NCI-H510A treated with DMSO at 0.1 percent for 48 hours (cell line): ENCODE measurements around the gene CLIP3.
"Not testable (repeated sequence)": the region's sequence is repeated elsewhere in the genome, so short reads cannot be mapped to it uniquely, and the experiment has no call there.

ENCODE experiments used
- DNase-seq: peaks from one replicate; lab custom pipeline; 2025; lab: John Stamatoyannopoulos, UW

The CLIP3 gene

GRCh38 chr19:36009220-36009619 is 23.5 kb downstream of the CLIP3 start:
- peak; percentile 46 for DNase-seq

GRCh38 chr19:36008336-36008978 is 24.2 kb downstream of the CLIP3 start, which contains the start of gene SYNE4:
Gene SYNE4 (minus strand): TSS chr19:36008813. CDS start chr19:36008681, 132 bp downstream.
- peak; percentile 85 for DNase-seq

- DNase-seq = no peak
These were observed 25.7 kb downstream of the CLIP3 start for GRCh38 chr19:36006955-36007354.

GRCh38 chr19:36003284-36003683 is 29.4 kb downstream of the CLIP3 start:
- no peak for DNase-seq

GRCh38 chr19:36001605-36002004 is 31.1 kb downstream of the CLIP3 start:
- no peak for DNase-seq

GRCh38 chr19:35996777-35997176 is 35.9 kb downstream of the CLIP3 start:
- no peak for DNase-seq

GRCh38 chr19:35995048-35995993 is 37.4 kb downstream of the CLIP3 start, which contains the start of gene SDHAF1:
Gene SDHAF1 (plus strand): TSS chr19:35995188. CDS start chr19:35995275, 87 bp downstream.
- peak; percentile 89 for DNase-seq

- no peak for DNase-seq
These were observed 38.6 kb downstream of the CLIP3 start for GRCh38 chr19:35993923-35994598.

GRCh38 chr19:35992907-35993765 is 39.5 kb downstream of the CLIP3 start:
- DNase-seq = no peak

- DNase-seq = no peak
These were observed 40.8 kb downstream of the CLIP3 start for GRCh38 chr19:35991731-35992450.

- no peak for DNase-seq
These were observed 41.6 kb downstream of the CLIP3 start for GRCh38 chr19:35990771-35991730.

GRCh38 chr19:35990156-35990555 is 42.5 kb downstream of the CLIP3 start:
- DNase-seq = no peak

- DNase-seq = no peak
These were observed 43.8 kb downstream of the CLIP3 start for GRCh38 chr19:35988824-35989223.

GRCh38 chr19:35987571-35987896 is 45.1 kb downstream of the CLIP3 start:
- DNase-seq = peak; percentile 53

GRCh38 chr19:35986664-35987570 is 45.8 kb downstream of the CLIP3 start:
- DNase-seq = peak; percentile 60

GRCh38 chr19:35986111-35986510 is 46.6 kb downstream of the CLIP3 start:
- DNase-seq = no peak

- no peak for DNase-seq
These were observed 49.5 kb downstream of the CLIP3 start for GRCh38 chr19:35983177-35983576.

- DNase-seq = not testable (repeated sequence)
These were observed 51.7 kb downstream of the CLIP3 start for GRCh38 chr19:35980997-35981396.
